Activated CD8-positive, alpha-beta memory T cell treated with anti-CD3 and anti-CD28 coated beads for 4 hours (primary cell): ENCODE data around the gene EMX2.
"Not testable (repeated sequence)": the region's sequence is repeated elsewhere in the genome, so short reads cannot be mapped to it uniquely, and the experiment has no call there.

Experiments used
- DNase-seq, 2 donors: peaks; one replicate each; pipeline ENCODE4 v3.0.0-alpha.2; 2020; ENCODE audit warnings: low read depth in 2 of 2

The EMX2 gene

DNA sequence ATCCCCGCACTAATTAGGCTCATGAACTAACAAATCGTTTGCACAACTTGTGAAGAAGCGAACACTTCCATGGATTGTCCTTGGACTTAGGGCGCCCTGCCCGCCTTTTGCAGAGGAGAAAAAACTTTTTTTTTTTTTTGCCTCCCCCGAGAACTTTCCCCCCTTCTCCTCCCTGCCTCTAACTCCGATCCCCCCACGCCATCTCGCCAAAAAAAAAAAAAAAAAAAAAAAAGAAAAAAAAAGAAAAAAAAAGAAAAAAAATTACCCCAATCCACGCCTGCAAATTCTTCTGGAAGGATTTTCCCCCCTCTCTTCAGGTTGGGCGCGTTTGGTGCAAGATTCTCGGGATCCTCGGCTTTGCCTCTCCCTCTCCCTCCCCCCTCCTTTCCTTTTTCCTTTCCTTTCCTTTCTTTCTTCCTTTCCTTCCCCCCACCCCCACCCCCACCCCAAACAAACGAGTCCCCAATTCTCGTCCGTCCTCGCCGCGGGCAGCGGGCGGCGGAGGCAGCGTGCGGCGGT lies at the start of gene EMX2:
Gene EMX2 (plus strand): TSS at position 41 of the 519 bp plus-strand sequence. CDS start 522 bp downstream, outside the sequence.
- DNase-seq = no peak

DNA sequence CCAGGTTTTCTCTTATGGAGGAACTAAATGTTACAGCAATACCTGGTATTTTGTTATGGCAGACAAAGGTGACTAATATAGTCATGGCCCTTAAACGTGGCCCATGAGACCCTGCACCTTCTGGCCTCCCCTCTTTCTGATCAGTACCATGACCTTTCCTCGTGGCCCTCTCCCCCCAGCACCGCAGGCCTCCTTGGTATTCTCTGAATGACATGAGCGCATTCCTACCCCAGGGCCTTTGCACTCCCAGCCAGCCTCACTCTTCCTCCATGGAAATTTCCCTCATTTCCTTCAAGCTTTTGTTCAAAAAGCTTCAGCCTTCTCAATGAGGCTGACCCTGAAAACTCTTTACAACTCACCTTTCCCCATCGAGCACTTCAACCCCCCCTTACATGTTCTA lies 46.5 kb upstream of the EMX2 start:
- DNase-seq = no peak

DNA sequence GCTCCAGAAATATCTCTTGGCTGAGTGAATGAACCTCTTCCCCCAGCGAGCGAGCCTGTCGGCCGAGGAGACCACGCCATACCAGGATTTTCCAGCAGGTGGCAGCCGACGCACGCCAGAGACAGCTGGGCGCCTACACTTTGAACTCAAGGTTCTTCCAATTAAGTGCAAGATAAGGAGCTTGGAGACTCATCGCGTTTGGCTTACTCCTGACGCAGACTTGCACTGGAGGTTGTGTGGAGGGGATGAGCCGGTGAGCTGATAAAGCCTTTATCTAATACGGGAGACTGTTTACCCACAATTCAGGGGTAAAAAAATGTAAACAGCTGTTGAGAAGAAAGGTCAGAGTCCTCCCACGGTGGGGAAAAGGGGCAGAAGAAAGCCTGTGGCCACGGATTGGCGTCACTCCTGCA lies 45.9 kb upstream of the EMX2 start:
- peak; percentile 18 to 22 for DNase-seq

DNA sequence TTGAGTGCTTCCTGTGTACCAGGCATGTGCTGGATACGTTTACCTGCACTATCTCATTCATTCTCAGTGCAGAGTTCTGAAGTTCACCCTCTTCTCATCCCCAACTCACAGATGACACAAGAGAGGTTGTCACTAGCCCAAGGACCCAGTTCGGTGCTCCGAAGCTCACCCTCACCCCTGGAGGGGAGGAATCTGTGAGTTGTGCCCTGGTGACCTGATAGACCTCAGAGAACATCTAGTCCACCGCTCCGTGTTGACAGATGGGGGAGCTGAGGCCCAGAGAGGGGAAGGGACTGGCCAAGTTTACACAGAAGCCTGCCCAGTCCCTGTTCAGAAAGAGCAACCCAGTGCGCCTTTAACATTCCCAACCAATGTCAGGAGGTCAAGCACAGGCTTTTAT lies 44.8 kb upstream of the EMX2 start:
- no peak for DNase-seq

DNA sequence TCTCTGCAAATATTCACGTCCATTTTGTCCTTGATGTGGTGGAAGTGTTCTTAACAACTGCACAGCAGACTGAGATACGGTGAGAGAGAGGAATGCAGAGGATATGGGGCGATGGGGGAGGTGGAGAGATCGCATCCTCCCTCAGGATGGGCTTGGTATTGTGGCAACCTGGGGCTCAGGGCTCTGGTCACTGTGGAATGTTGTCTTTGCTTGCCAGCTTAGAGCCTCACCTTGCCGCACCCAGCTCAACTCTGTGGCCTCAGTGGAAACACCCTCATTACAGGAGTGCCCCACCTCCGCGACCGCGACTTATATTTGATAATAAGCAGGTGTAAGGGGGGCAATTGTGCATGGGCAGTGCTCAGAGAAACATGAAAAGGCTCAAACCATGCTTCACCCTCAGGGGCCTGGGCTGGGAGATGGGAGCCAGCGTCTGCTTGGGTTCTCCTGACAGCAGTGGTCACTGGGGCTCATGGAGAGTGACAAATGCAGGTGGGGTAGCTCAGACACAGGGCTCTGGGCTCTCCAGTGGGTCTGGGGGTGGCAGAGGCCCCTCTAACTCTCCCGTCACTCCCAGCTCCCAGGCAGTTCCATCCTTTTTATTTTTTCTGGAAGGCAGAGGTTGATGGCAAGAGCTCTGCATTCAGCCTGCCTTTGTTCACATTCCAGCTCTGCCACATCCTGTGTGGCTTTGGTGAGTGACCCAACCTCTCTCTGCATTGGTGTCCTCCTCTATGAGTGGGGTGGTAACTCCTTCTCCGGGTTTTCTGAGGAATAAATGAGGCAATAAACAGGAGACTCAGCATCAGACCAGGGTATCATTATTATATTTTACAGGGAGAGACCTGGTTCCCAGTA lies 43.1 kb upstream of the EMX2 start:
- DNase-seq = no peak

DNA sequence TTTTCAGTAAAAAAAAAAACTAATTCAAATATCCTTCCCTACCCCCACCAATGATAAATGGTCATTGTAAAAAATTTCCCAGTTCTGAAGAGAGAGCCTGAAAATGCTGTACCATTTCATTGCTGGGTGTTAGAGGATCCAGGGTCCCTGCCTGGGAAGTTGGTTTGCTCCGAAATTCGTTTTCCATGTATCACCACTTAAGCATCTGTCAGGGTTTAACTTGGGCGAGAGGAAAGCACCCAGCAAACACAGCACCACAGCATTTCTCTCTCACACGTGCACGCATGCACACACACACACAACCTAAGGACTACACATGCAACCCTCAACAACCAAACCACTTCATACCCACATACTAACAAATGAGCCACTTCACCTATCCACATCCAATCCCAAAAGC lies 42.1 kb upstream of the EMX2 start:
- no peak for DNase-seq

DNA sequence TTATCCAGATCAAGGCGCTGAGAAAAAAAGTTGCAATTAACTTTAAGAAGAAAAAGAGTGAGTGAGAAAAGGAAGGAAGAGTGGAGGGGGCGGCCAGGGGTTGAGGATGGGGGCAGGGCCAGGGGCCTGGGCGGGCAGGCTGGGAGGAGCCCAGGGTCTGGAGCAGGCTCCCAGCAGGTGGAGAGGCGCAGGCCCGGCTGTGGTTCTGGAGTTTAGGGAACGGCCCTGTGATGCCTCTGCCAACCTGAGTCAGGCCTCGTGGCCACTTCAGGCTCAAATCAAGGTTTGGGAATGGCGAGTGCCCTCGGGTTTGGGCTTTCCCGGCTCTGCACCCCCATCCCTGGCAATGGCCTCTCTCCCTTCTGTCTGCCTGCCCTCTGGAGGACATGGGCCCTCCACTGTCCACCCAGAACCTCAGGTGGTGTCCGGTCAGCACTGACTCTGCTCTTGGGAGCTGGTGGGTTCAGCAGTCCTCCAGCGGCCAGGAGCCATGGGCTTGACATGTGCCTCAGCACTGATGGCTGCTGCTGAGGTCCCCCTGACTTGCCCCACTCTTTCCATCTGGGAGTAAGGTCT lies 41.0 kb upstream of the EMX2 start:
- no peak for DNase-seq

DNA sequence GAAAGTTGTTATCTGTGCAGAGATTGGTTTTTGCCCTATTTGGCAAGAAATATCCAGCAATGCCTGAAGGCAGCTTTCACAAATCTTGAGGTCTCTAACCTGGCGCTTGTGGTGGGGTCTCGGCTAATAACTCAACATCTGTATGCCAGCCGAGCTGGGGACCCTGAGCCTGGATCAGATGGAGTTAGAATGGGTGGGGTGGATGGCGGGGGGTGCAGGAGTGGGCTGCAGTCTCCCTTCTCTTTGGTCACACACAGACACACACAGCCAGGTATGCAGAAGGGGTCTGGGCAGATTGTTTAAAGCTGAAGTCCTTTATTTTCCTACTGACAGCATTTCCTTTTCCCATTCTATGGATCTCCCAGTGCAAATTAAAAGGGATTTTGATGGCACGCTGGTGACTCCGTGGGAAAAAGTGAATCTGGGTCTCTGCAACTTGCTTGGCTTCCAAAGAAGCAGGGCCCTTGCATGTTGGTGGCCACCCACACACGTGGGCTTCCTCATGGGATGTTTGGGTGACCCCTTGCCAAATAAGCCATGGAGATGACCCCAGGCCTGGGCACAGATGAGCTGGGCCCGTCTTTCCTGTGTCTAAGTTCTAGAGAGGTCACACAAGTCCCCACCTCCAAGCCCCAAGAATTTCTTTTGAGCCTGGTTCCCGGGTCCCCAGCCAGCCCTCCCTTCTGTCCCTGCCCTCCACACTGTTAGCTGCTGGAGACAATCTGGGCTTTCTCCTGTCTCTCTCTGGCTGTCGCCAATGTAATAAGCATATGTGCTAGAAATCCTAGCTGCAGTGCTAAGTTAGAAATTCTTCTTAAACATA lies 39.9 kb upstream of the EMX2 start:
- DNase-seq = no peak

DNA sequence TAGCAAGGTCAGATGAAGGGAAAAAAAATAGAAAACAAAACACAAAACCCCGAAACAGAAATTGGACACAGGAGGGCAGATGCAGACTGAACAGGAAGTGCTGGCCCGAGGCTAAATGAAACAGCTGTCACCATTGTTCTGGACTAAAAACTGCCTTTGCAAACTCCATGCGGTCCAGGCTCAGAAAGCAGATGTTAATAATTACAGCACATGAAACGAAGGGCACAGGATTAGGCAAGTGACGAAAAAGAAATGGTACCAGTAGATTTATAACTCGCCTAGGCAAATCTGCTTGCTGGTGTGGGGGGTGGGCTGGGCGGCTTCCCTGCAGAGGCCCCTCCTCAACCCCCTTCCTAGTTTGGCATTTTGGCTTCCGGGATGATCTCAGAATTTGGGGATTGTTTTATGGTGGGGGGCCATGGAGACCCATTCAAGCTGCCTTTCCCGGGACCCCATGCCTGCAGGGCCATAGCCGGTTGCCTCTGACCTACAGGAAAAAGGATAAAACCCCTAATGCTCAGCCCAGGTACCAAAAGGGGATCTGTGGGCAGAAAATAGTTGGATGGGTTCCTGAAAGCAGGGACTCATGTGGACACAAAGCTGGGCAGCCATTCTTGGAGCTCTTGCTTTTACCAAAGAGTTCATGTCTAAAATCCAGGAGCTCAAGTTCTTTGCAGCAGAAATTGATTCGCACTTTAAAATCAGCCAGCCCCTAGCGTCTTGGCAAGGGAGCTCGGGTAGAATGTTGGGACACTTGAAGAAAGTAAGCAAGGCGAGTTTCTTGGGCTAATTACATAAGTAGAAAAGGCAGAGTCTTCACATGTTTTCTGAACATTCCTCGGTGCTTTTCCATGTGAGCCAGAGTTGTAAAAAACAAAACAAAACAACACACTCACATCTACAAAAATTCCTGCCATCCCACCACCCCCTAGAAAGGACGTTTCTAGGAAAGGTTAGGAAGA lies 39.0 kb upstream of the EMX2 start:
- no peak for DNase-seq

DNA sequence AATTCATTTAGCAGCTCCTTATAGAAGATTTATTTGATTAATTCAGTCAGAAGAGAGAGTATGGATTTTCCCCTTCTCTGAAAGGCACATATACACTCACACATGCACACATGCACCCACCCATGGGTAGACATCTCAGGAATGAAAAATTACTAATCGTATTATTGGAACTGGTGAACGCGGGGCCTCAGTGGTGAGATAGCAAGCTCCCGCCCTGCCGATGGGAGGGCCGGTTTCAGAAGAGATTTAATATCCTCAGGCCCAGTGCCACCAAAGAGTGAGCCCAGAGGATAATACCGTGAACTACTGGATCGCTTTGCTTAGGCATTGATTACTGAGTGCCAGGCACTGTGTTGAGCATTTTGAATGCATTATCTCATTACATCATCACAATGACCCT lies 38.0 kb upstream of the EMX2 start:
- DNase-seq = no peak

DNA sequence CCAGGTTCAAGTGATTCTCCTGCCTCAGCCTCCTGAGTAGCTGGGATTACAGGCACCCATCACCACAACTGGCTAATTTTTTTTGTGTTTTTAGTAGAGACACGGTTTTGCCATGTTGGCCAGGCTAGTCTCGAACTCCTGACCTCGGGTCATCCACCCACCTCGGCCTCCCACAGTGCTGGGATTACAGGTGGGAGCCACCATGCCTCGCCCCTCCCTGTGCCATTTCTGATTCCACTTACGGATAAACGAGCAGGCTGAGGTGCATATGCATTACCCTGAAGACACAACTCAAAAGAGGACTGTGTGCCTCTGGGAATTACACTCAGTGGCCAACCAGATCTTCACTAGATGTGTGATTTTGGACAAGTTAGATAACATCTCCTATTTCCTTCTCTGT lies 35.5 kb upstream of the EMX2 start:
- not testable (repeated sequence) for DNase-seq

DNA sequence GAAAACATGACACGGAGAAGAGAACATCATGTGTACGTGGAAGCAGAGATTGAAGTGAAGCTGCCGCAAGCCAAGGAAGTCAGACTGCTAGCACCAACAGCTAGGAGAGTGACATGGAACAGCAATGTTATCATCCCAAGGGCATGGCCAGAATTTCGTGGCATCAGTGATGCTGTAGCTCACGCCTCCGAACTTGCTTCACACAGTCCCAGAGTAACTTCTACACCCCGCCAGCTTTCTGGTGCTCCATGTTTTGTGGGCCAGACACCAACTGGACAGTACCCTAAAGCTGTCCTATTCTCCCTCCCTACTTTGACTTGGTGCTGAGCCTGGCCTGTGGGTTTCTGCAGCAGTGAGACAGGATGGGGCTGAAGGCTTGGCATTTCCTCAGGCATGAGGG lies 33.0 kb upstream of the EMX2 start:
- no peak for DNase-seq

DNA sequence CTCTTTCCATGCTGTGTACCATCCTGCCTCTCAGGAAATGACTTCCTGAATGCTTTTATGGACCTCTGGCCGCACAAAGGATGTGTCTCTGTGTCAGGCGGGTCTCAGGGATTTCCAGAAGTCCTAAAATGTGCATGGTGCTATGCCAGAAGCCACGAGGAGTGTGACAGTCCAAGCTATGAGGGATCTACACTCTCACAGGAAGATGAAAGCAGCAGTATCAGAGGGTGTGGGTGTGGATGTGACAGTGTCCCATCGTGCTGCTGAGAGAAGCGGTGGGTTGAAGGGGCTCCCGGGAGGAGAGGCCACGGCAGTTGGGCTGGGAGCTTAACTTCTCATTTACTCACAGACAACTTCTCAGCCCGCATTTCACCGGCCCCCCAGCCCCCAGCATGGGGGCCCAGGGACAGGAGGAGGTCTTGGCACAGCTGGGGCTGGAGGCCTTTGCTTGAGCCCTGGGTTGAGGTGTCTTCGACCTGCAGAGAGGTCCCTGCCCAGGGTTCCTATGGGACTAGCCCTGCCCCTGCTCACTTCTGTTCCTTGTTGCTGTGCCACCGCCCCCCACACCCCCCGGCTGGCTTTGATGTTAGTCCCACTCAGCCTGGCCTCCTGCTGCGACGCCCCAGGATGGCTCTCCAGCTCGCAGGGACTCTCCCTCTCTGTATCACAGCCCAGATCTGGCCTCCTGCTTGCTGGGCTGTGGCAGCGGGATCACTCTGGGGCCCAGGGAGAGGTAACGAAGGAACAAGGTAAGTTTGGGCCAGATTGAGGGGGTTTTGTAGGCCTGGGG lies 30.8 kb upstream of the EMX2 start:
- no peak for DNase-seq

DNA sequence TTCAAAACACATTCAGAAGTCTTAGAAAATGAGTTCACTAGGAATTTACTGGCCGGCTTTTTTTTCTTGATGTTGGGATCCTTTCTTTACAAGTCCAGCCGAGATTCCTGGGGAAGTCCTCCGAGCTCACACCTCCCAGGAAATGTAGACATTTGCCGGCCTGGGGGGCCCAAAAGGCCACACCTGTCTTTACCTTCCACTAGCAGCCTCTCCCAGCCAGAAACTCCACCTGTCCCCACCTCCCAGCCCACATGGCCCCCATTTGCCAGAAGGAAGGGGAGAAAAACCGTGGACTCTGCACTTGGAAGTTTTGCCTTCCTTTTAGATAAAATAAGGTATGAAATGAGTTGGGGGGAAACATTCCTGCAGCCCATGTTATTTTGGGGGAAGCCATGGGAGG lies 27.6 kb upstream of the EMX2 start:
- no peak for DNase-seq

DNA sequence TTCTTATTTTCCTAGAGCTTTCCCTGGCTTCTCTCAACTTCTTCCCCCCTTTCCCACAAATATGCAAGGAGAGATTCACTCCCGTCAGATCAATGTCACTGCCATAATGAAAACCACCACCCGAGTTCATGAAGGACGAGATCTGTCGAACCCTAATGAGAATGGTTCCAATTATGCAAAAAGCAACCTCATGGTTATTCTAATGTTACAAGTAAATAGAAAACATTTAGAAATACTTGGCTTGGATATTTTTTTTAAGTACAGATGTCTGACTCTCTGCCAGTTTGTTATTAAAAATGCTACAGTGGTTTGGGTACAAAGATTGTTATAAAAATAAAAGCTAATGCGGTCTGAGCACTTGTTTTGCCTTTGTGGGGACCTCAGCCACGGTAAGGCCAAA lies 25.9 kb upstream of the EMX2 start:
- no peak for DNase-seq

DNA sequence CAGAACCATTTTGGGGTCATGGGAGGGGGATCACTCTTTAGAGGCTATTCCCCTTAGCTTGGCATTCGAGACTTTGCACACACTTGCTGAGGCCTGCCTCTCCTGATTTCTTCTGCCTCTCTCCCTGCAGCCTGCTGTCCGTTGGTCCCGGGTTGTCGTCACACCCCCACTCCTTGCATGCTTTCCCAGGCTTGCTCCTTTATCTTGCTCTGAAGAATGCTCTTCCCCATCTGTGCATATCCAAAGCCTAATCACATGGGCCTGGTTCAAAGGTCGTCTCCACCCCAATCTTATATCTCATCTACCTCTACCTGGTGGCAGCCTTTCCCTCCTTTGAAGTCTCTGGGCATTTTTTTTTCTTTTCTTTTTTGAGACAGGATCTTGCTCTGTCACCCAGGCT lies 24.3 kb upstream of the EMX2 start:
- no peak for DNase-seq

DNA sequence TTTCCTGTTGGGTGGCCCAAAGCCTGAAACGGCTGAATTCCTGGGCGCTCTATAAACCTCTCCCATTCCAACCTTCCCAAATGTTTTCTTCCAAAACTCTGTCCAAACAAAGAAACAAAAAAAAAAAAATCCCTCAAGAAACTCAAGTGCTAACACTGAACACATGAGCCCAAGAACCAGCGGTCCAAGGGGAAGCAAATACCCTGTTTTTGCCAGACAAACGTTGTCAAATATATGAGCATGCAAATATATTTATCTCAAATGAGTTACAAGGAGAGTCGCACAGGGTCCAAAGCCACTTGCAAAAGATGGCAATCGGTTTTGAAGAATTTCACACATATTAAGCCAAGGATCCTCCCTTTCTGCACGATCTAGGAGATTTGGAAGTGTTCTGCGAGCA lies 23.3 kb upstream of the EMX2 start:
- DNase-seq = no peak

DNA sequence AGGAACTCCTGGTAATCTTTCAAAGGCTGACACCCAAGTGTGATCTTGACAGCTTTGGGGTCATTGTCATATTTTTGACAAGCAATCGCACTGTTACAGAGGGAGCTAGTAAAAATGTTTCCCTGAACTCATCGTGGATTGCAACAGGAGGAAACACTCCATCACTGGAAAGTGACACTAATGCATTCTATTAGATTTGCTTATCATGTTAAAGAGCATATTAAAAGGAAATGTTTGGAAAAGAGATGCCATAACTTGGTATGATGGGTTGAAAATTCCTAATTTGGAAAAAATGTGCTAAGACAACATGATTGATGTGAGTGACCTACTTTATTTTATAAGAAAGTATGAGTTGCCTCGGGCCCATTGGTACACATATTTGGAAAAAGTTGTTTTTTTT lies 22.7 kb upstream of the EMX2 start:
- DNase-seq = no peak

DNA sequence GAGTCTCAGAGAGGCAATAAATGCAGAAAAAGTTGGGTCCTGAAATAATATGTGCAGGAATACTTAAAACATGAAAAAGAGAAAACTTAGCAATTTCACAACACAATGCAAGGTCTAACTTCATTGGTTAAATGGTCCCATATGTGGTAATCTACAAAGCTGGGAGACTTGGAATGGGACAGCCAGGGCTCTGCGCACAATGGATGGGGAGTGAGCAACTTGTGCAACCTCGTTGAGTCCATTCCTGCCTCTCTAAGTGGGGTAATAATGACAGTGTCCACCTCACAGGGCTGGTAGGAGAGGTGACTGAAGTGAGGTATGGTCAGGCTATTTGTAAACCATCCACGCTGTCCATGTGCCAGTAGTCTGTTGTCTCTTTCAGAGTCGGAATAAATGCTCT lies 11.8 kb upstream of the EMX2 start:
- no peak for DNase-seq

DNA sequence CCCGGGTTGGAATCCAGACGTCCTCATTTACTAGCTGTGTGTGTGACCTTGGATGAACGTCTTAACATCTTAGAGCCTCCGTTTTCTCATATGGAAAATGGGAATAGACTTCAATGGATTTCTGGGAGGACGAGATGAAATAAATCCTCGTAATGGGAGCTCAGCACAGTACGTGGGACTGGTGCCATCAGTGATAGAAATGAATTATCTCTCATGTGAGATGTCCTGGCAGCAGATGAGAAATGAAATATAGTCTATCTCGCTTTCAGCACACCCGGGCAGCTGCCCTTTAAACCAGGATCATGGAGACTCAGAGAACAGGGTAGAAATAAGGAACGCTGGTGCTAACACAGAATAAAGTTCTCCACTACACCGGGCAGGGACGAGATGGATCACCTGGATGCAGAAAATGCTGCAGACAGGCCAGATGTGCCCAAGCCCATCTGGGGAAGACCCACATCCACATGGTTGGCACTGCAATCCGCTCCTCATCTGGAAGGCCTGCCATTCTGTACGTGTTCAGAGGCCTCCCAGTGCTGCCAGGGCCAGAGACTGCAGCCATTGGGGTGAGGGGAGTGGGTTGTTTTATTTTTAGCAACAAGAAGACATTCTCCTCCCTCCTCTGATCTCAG lies 11.1 kb upstream of the EMX2 start:
- DNase-seq = no peak
